ENCODE measurements around the gene TPSAB1.

Gene TPSAB1

DNA sequence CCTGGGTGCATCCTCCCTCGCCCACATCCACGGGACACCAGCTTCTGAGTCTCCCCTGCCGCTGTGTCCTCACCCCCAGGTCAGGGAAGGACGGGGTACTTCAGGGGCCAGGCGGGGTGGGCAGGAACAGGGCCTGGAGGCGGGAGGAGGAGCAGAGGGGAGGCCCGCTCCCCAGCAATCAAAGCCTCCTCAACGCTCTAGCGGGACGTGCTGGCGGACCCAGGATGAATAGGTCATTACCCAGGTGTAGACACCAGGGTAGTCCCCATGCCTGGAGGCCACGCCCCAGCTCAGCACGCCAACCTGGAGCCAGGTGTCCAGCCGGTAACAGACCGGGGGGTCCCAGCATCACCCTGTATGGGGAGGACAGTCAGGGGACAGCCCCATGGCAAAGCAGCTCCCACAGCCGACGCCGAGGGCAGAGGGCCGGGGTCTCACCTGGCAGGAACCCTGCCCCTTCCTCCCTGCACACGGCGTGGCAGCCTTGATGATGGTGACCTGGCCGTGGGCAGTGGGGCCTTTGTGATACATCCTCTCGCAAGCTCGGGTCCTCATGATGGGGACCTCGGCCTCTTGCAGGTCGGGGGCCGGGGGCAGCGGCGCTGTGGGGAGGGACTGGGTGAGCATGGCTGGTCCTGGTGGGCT, 39.6 kb downstream of the TPSAB1 start:
- no peak overlapping the region for H3K9ac ChIP-seq (ENCODE audit: low read length)
- no peak overlapping the region for H3K4me2 ChIP-seq (ENCODE audit: low read depth, low read length, poor library complexity, severe bottlenecking)
- no peaks in the 10 kb centered on the region for H3K27me3 ChIP-seq (ENCODE audit: low read length)
- H4K20me1 ChIP-seq (ENCODE audit: low read depth, low read length), result no peaks in the 10 kb centered on the region
- H3K4me3 ChIP-seq (ENCODE audit: insufficient read depth, low read length, poor library complexity, severe bottlenecking), result no peak overlapping the region
- no peaks in the 10 kb centered on the region for H3K9me3 ChIP-seq (ENCODE audit: insufficient read depth, low read length)
- no peaks in the 10 kb centered on the region for H3K79me2 ChIP-seq (ENCODE audit: insufficient read depth, low read length)
- H3K27ac ChIP-seq (ENCODE audit: low read depth, low read length), result no peak overlapping the region
- TF ChIP-seq, protein P1, sequence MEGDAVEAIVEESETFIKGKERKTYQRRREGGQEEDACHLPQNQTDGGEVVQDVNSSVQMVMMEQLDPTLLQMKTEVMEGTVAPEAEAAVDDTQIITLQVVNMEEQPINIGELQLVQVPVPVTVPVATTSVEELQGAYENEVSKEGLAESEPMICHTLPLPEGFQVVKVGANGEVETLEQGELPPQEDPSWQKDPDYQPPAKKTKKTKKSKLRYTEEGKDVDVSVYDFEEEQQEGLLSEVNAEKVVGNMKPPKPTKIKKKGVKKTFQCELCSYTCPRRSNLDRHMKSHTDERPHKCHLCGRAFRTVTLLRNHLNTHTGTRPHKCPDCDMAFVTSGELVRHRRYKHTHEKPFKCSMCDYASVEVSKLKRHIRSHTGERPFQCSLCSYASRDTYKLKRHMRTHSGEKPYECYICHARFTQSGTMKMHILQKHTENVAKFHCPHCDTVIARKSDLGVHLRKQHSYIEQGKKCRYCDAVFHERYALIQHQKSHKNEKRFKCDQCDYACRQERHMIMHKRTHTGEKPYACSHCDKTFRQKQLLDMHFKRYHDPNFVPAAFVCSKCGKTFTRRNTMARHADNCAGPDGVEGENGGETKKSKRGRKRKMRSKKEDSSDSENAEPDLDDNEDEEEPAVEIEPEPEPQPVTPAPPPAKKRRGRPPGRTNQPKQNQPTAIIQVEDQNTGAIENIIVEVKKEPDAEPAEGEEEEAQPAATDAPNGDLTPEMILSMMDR (IDR thresholded peaks at IDR 0.05; ENCODE audit: insufficient read depth, low read length, poor library complexity, severe bottlenecking), result no peak
- no peak for TF ChIP-seq EZH2phosphoT487 (conservative IDR thresholded peaks at IDR 0.05; ENCODE audit: low read length)
- H3K36me3 ChIP-seq (ENCODE audit: low read length), result no peaks in the 10 kb centered on the region
- H2AFZ ChIP-seq (ENCODE audit: low read depth, low read length, severe bottlenecking), result no peak overlapping the region
- H3K9me2 ChIP-seq (replicated peaks; ENCODE audit: insufficient read depth, low read length), result no peaks in the 10 kb centered on the region
- H3F3A ChIP-seq (ENCODE audit: insufficient read depth), result no peaks in the 10 kb centered on the region

DNA sequence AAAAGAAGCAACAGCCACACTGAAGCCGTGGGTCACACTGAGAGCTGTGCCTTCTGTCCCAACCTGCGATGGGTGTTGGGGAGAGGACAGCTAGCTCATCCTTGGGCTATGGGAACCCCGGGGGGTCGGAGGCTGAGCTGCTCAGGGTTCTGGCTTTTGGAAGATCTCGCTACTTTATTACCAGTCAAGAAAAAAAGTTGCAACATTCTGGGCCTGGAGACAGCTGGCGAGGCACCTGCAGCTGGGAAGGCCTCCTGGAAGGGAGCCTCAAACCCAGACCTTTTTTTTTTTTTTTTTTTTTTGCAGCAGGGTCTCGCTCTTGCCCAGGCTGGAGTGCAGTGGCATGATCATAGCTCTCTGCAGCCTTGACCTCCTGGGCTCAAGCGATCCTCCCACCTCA, 40.3 kb downstream of the TPSAB1 start:
- TF ChIP-seq, protein P1 (IDR thresholded peaks at IDR 0.05; ENCODE audit: insufficient read depth, low read length, poor library complexity, severe bottlenecking), result no peak
- TF ChIP-seq EZH2phosphoT487 (conservative IDR thresholded peaks at IDR 0.05; ENCODE audit: low read length), result no peak
- Histone ChIP-seq H3K27ac (ENCODE audit: low read depth, low read length) (no peak overlapping the region), H3K9ac (ENCODE audit: low read length) (no peak overlapping the region), H3K9me2 (replicated peaks; ENCODE audit: insufficient read depth, low read length) (no peaks in the 10 kb centered on the region), H3K4me3 (ENCODE audit: insufficient read depth, low read length, poor library complexity, severe bottlenecking) (no peak overlapping the region), H4K20me1 (ENCODE audit: low read depth, low read length) (no peaks in the 10 kb centered on the region), H3K4me2 (ENCODE audit: low read depth, low read length, poor library complexity, severe bottlenecking) (no peak overlapping the region), H3K27me3 (ENCODE audit: low read length) (no peaks in the 10 kb centered on the region), H3K36me3 (ENCODE audit: low read length) (no peaks in the 10 kb centered on the region), H3K9me3 (ENCODE audit: insufficient read depth, low read length) (no peaks in the 10 kb centered on the region), H3K79me2 (ENCODE audit: insufficient read depth, low read length) (no peaks in the 10 kb centered on the region), H2AFZ (ENCODE audit: low read depth, low read length, severe bottlenecking) (no peak overlapping the region), H3F3A (ENCODE audit: insufficient read depth) (no peaks in the 10 kb centered on the region)

DNA sequence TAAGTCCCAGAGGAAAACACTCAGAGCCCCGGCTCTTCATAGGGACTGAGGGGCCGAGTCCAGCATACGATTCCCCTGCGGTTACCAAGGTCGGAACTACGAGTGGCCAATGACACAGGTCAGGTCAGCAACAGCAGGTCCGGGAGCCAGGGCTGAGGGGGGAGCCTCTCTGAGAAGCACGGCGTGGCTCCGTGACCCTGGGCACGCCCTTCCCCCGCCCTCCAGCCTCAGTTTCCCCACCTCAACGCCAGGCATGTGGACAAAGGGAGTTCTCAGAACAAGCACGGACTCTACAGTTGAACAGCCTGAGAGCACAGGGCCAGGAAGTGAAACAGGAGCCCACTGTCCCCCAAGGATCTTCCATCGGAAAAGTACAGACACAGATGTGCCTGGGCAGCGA, 41.0 kb downstream of the TPSAB1 start:
- Histone ChIP-seq H3K27ac (ENCODE audit: low read depth, low read length) (no peak overlapping the region), H3F3A (ENCODE audit: insufficient read depth) (no peaks in the 10 kb centered on the region), H3K79me2 (ENCODE audit: insufficient read depth, low read length) (no peaks in the 10 kb centered on the region), H3K9me3 (ENCODE audit: insufficient read depth, low read length) (no peaks in the 10 kb centered on the region), H3K4me2 (ENCODE audit: low read depth, low read length, poor library complexity, severe bottlenecking) (no peak overlapping the region), H3K27me3 (ENCODE audit: low read length) (no peaks in the 10 kb centered on the region), H4K20me1 (ENCODE audit: low read depth, low read length) (no peaks in the 10 kb centered on the region), H3K4me3 (ENCODE audit: insufficient read depth, low read length, poor library complexity, severe bottlenecking) (no peak overlapping the region), H3K9me2 (replicated peaks; ENCODE audit: insufficient read depth, low read length) (no peaks in the 10 kb centered on the region), H2AFZ (ENCODE audit: low read depth, low read length, severe bottlenecking) (no peak overlapping the region), H3K9ac (ENCODE audit: low read length) (no peak overlapping the region), H3K36me3 (ENCODE audit: low read length) (no peaks in the 10 kb centered on the region)
- TF ChIP-seq, protein P1 (IDR thresholded peaks at IDR 0.05; ENCODE audit: insufficient read depth, low read length, poor library complexity, severe bottlenecking), result no peak
- TF ChIP-seq EZH2phosphoT487 (conservative IDR thresholded peaks at IDR 0.05; ENCODE audit: low read length), result no peak

Measured in SU-DHL-6 (cell line).